GM21717 (cell line): ENCODE measurements around the gene SUN2.
"Not testable (repeated sequence)": the region's sequence is repeated elsewhere in the genome, so short reads cannot be mapped to it uniquely, and the experiment has no call there.

Experiments
- ATAC-seq: cut with Tn5 transposase; IDR thresholded peaks from one replicate; pipeline ENCODE4 v1.9.1; 2021; ENCODE audit warnings: mild to moderate bottlenecking, moderate library complexity; ENCODE audit not compliant: unreplicated experiment

Gene SUN2, protein sequence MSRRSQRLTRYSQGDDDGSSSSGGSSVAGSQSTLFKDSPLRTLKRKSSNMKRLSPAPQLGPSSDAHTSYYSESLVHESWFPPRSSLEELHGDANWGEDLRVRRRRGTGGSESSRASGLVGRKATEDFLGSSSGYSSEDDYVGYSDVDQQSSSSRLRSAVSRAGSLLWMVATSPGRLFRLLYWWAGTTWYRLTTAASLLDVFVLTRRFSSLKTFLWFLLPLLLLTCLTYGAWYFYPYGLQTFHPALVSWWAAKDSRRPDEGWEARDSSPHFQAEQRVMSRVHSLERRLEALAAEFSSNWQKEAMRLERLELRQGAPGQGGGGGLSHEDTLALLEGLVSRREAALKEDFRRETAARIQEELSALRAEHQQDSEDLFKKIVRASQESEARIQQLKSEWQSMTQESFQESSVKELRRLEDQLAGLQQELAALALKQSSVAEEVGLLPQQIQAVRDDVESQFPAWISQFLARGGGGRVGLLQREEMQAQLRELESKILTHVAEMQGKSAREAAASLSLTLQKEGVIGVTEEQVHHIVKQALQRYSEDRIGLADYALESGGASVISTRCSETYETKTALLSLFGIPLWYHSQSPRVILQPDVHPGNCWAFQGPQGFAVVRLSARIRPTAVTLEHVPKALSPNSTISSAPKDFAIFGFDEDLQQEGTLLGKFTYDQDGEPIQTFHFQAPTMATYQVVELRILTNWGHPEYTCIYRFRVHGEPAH

DNA sequence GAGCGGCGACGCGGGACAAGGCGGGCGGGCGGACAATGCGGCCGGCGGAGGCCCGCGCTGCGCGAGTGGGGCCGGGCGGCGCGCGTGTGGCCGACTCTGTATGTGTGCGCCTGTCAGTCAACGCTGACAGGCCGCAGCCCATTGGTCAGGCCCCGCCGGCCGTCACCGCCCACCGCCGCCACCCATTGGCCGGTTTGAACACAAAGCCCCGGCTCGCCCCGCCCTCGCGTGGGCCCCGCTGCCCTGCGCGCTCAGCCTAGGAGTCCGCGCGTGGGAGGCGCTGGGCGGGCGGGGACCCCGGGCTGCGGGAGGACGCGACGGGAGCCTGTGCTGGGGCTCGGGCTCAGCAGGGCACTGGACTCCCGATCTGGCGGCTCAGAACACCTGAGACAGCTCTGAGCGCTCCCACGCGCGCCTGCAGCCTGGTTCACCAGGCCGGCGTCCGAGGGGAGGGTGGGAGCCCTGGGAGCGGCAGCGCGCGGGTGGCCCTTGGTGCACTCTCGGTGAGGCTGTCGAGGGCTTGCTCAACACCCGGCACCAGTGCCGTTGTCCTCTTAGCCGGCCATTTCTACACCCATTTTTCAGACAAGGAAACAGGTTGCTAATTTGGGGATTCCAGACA is at the start of gene SUN2:
TSS of gene SUN2 (minus strand) at position 88 of the 622 bp plus-strand sequence. CDS start 3,370 bp downstream, outside the sequence.
- ATAC-seq: peak; percentile 49

DNA sequence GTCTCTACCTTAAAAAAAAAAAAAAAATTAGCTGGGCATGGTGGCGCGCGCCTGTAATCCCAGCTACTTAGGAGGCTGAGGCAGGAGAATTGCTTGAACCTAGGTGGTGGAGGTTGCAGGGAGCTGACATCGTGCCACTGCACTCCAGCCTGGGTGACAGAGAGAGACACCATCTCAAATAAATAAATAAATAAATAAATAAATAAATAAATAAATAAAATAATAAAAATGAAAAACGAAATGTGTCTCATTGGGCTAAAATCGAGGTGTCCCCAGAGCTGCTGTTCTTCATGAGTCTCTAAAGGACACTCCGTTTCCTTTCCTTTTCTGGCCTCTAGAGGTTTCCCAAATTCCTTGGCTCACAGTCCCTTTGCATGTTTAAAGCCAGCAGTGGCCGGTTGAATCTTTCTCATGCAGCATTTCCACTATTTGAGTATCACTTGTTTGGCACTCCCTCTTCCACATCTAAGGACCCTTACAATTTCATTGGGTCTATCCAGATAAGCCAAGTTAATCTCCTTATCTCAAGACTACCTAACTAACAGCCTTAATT is 49.3 kb upstream of the SUN2 start:
- ATAC-seq: not testable (repeated sequence)

DNA sequence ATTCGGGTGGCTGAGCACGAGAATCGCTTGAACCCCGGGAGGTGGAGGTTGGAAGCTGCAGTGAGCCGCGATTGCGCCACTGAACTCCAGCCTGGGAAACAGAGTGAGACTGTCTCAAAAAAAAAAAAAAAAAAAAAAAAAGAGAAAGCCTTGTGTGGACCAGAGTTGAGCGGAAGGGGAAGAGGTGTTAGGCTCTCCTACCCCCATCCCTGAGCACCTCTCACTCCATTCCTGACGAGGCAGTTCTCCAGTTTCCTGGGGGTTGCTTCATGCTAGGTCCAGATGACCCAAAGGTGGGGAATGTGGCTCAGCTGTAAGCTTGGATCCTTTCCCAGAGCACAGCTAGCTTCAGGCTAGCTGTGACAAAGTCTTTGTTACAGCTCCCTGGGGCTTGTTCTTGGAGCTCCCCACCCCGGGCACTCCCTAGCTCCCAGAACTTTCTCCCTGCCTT is 46.9 kb upstream of the SUN2 start:
- ATAC-seq: no peak

DNA sequence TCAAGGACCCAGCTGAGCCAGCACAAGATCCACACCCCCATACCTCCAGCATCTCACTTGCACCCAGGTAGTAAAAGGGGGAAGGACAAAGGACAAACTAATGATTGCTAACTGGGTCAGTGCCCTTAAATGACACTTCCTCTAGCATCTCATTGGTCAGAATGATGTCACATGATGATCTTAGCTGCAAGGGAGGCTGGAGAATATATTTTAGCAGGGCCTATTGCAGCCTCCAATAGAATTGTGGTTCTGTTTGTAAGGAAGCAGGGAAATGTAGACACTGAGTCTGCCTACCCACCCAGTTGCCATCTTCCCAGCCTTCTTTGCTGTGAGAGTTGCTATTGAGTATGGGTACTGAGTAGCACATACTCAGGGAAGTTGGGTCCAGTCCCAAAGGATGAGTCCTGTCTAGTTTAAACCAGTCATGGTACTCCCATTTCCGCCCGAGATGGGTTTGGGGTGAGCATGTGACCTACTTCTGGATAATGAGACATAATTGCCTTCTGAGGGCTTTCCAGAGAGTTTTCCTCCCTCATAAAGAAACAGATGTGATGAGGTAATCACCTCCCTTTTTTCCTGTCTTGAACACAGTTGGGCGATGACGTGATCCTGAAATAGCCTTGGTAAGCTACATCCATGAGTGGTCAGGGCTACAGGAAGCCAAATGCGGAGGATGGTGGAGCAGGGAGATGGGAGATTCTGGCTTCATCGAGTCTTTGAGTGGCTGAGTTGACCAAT is 43.6 kb upstream of the SUN2 start:
- no peak for ATAC-seq

DNA sequence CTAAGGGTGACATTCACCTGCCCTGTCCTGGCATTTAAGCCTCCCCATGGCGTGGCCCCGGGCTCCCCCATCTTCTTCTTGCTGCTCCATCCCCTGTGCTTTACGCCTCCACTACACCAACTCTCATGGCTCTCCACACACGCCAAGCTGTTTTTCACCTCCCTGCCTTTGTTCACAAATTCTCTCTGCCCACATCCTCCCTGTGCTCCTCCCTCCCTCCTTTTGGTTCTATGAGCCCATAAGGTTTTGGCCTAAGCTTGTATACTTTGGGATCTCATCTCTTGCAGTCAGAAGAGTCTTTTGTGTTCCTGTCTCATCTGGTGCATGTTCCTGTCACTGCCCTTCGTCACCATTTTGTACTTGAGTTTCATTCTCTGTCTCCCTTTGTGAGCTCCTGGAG is 42.7 kb upstream of the SUN2 start:
- no peak for ATAC-seq

DNA sequence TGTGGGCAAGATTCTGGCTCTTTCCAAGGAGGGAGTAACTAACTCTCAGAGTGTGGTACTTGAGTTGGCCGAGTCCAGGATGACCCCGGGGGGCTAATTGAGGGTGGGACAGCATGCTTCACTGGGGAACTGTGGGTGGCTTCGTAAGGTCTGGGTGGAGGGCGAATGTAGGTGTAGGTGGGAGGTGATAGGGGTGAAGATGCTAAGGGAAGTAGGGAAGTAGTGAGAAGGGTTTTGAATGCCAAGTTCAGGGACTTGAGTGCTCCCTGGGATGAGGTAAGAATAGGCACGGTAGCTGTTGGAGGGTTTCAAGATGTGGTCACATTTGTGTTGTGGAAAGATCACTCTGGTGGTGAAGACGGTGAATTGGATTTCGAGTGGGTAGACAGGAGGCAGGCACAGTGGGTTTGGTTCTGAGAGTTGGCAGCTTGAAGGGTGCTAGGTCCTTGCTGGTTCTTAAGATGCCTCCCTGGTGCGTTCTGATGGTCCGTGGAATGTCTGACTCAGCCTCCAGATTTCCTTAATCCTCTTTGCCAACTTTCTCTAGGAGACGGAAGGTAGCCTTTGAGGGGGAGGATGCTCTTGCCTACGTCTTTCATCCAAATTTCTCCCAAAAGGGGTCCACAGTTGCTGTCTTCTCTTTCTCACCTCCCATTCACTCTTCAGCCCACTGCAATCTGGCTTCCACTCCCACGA is 40.6 kb upstream of the SUN2 start:
- ATAC-seq: no peak

DNA sequence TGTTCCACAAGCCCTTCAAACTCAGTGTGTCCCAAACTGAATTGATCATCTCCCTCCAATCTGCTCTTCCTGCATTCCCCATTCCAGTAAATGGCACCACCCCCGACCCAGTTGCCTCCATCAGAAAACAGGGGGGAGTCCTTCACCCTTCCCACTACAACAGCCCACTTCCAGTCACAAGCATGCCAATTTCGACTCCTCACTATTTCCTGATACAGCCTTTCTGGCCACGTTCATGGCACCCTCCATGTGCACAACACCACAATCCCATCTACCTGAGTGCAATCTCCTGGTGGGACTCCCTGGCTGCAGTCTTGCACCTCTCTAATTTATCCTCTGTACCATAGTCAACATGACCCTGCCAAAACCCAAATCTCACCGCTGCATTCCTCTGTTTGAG is 39.8 kb upstream of the SUN2 start:
- ATAC-seq: no peak

DNA sequence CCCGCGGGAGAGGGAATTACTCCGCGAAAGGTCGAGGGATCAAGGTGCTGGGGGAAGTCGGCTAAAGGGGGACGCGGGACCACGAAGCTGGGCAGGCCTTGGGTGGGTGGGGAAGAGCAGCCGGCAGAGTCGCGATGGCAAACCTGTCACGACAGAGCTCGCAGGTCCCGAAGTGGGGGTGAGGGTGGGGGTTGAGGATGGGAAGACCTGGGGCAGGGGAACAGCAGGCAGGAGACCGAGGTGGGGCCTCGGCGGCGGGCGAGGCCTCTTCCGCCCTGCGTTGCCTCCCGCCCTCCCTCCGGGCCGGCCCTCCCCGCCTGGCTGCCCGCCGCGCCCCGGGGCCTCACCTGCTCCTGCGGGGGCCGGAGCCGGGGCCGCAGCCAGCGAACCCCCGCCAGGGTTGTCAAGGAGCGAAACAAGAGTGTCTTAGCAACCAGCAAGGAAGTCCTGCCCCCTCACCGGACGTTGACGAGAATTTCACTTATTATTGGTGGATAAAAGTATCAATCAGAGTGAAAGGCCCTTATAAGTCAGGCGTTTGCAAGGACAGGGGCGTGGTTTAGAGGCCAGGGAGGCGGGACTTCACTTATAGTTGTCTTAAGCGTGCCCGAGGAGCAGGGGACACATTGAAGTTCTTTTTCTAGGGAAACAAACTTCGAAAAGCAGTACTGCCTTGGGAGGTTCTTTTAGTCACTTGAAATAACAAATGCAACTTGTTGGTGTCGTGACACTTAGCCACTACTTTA is 38.1 kb upstream of the SUN2 start, which contains the start of gene DNAL4:
TSS of gene DNAL4 (minus strand) at position 423 of the 746 bp plus-strand sequence. CDS start 11,412 bp downstream, outside the sequence.
- peak; percentile 92 for ATAC-seq

DNA sequence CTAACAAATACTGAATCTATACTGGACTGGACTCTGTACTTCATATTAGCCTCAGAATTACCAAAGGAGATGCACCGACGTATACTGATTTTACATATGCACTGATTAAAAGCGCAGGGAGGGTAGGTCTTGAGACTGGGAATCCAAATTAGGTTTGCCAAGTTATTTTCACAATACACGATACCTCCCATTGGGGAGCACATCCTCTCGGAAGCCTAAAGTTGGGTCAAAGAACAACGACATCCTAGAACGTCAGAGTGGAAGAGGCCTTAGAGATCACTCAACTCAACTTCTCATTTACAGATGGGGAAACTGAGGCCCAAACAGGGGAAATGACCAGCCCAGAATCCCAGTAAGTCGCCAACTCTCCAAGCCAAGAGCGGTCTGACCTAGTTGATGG is 37.5 kb upstream of the SUN2 start:
- no peak for ATAC-seq

DNA sequence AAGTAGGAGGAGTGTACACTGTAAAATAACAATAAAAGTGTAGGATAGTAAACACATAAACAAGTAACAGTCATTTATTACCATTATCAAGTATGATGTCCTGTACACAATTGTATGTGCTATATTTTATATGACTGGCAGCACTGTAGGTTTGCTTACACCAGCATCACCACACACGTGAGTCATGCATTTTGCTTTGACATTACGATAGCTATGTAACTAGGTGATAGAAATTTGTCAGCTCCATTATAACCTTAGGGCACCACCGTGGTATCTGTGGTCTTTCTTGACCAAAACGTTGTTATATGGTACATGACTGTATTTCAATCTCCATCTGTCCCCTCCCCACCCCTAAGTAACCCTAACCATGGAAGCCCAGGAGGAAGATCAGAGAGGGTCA is 37.0 kb upstream of the SUN2 start:
- ATAC-seq: no peak

DNA sequence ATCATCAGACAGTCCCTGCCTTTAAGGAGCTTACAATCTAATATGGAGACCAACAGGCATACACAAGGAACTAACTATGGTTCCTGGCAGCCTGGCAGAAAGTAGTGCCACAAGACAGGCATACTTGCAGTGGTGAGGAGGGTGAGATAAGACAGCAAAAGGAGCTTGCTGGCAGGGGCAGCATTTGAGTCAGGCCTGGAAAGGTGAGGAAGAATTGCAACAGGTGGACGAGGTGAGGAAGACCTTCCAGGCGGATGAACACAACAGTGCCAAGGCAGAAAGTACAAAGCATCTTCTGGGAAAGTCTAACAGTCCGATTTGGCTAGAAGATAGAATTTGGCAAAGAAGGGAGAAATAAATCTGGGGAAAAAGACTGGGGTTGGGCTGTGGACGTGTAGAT is 33.8 kb upstream of the SUN2 start:
- ATAC-seq: no peak

DNA sequence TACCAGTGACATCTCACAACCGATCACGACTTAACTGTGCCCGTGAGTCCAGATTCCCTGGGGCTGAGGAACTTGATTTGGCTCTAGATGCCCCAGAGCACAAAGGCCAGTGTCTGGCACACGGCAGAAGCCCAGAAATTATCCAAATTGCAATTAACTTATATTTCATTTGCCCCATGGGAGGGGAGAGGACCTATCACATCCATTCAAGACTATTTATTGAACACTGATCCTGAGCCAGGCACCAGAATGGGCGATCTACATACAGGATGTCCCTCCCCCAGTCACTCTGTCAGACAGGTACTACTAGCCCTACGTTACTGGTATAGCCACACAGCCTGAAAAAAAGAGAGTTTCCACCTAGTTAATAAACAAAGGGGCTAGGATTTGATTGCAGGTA is 33.0 kb upstream of the SUN2 start:
- ATAC-seq: no peak

DNA sequence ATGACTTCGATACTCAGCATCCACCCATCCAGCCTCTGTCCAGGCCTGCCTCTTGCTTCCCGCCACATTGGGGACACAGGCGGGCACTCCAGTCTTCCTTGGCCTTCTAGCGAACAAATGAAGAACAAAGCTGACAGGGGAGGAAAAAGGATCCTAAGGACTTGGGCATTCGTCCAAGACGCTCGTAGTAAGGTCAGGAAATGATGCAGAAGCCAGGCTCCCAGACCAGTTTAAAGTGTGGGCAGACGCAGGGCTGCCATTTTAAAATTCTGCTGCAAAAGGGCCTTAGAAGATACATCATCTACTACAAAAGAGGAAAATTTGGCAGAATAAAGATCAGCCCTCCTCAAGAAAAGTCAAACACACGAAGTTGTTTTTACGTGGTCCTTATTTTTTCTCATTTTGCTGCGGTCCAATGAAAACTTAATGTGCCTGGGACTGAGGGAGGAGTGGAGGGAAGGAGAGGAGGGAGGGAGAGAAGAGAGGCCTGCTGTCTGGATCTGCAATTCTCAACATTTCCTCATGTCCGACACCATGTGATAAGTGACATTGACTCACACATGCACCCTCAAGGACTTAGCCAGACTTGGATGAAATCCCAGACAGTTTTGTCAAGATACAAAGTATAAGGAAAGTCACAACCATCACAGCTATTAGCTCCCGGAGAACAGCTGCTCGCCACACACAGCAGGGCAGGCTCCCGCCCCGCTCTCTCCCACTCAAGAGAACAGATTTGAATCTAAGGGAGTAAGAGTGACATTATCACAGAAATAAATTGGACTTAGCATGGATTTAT is 32.4 kb upstream of the SUN2 start:
- ATAC-seq: no peak

DNA sequence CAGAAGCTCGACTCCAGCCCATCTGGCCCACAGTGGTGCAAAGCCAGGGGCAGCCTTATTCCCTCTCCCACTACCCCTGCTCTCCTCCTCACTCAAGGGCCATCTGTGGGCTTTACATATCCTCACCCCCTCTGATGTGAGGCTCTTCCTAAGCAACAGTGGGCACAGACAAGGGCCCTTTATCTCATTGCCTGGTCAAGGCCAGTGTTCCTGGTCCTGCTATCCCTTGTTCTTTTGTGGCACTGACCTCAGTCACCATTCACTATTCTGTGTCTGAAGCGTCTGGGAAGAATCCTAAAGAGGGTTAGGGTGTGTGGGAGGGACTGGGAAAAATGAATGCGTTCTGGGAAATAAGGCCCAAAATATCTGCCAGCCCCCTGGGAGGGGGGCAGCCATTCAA is 30.8 kb upstream of the SUN2 start:
- ATAC-seq: no peak

DNA sequence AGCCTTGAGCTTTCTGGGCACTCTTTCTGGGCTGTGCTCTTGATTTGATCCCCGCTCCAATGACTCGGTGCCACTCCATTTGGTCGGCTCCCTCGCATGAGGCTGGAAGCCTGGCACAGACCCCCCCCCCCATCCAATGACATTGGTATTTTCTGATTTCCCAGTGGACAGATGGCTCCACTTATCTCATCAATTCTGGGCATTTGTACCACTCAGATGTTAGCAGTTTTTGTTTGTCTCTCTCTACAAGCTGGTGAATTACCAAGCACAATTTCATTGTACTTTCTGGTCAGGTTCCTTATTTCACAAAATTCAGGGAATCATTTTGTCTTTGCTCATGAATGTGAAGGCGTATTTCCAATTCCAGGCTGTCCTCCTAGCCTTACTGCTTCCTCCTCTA is 29.1 kb upstream of the SUN2 start:
- ATAC-seq: no peak

DNA sequence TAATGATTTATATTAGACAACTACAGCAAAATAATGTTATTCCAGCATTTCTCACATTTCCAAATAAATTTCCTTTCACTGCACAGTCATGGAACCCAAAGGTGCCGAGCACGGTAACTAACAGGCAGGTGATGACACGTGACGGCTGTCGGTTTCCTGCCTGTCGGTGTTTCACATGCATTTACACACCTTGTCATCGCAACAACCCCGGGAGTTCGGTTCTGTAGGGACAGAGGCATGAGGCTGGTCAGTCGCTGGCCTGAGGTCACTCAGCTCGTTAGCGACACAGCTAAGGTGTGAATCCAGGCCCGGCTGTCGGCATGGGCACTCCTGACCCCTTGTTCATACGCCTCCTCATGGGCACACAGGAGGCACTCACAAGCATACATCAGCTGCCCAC is 28.2 kb upstream of the SUN2 start:
- ATAC-seq: no peak

DNA sequence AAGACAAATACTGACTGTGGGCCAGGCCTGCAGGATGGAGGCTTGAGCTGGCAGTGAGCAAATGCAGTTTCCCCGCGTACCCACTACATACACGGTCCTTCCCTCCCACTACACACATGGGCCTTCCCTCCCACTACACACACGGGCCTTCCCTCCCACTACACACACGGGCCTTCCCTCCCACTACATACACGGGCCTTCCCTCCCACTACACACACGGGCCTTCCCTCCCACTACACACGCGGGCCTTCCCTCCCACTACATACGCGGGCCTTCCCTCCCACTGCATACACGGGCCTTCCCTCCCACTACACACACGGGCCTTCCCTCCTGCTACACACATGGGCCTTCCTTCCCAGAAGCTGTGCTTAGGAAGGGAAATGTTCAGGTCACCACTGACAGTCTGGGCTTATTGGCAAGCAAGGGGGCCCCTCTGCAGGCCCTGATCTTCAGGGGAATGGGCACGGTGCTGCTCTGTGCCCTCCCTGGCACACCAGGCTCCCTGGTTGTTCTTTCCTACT is 27.4 kb upstream of the SUN2 start:
- no peak for ATAC-seq

DNA sequence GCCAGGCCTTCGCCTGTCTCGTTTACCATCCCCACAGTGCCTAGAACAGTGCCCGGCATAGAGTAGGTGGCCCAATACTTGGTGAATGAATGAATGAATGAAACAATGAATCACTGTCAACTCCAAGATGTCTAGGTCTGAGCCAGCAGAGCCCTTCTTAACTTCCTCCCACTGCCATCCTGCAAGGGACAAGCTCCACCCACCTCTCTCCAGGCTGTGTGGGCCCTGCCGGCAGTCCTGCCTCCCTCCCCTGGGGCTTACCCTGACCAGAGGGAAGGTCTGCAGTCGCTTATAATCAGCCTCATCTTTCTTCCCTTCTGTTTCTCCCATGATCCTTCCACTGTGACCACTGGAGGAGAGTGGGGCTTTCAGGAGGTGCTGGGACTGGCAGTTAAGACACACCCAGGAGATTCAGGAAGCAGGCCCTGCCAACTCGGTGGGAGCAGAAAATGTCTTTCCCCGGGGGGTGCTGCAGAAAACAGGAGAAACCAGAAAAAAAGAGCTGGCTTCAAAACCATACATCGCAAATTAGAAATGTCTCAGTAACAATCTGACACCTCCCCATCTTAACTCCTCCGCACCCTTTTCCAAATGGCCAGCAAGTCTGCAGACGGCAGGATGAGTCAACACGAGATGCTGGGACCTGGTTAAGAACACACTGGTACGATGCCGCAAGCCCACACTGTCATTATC is 26.8 kb upstream of the SUN2 start:
- no peak for ATAC-seq
